ENCODE results near the gene ATP5IF1.

GRCh38 chr1:28265577-28265976 is 29.7 kb downstream of the ATP5IF1 start:
- TF ChIP-seq CTCF (IDR thresholded peaks at IDR 0.05) = no peak
- no peak for TF ChIP-seq EP300 (IDR thresholded peaks at IDR 0.05; ENCODE audit: low read depth)
- TF ChIP-seq POLR2A (IDR thresholded peaks at IDR 0.05) = no peak
- TF ChIP-seq POLR2AphosphoS5 (IDR thresholded peaks at IDR 0.05) = no peak

Data from transverse colon (tissue), 4 donors.